Fibroblast of villous mesenchyme (primary cell): ENCODE data around the gene GABRB1. TPM values are rescaled to one million over a fixed set of nuclear protein-coding genes. Genes with fewer than 3 reads are reported as not detected.

ENCODE experiments used
- DNase-seq: peaks from one replicate; pipeline ENCODE4 v3.0.0-alpha.2; 2010; ENCODE audit warnings: low read depth
- H3K4me3 ChIP-seq: 2 replicates; pipeline ENCODE4 v1.5.1; 2011; ENCODE audit warnings: low read depth, mild to moderate bottlenecking, low read length
- total RNA-seq: library from RNA; depleted of rRNA; stranded (reverse); fragments of >200 nt; gene quantifications from 2 replicates; pipeline ENCODE4 v1.2.3, GENCODE V29; 2012
- TF ChIP-seq, protein P1 (sequence below): IDR thresholded peaks from 2 replicates; pipeline ENCODE4 v1.5.1; 2012; ENCODE audit warnings: low read depth, mild to moderate bottlenecking, low read length; ENCODE audit not compliant: insufficient read depth

Gene GABRB1
- total RNA-seq, 1 donor, result not detected

DNA sequence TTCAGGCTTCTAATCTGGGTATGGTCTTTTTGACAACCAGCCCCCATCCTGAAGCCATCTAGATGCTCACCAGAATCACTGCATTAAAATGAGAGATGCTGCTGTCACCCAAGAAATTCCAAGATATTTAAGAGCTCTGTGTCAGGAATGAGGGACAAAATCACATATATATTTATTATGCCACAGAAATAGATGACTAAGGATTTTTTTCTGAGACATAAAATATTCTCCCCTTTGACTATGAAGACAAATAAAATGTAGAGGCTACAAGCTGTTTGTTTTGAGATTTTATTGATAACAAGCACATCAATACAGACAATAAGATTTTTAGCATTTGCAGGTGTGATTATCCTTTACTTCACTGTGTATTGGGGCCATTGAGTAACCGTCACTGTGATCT lies 354.8 kb downstream of the GABRB1 start:
- H3K4me3 ChIP-seq, result no peak overlapping the region
- TF ChIP-seq, protein P1, sequence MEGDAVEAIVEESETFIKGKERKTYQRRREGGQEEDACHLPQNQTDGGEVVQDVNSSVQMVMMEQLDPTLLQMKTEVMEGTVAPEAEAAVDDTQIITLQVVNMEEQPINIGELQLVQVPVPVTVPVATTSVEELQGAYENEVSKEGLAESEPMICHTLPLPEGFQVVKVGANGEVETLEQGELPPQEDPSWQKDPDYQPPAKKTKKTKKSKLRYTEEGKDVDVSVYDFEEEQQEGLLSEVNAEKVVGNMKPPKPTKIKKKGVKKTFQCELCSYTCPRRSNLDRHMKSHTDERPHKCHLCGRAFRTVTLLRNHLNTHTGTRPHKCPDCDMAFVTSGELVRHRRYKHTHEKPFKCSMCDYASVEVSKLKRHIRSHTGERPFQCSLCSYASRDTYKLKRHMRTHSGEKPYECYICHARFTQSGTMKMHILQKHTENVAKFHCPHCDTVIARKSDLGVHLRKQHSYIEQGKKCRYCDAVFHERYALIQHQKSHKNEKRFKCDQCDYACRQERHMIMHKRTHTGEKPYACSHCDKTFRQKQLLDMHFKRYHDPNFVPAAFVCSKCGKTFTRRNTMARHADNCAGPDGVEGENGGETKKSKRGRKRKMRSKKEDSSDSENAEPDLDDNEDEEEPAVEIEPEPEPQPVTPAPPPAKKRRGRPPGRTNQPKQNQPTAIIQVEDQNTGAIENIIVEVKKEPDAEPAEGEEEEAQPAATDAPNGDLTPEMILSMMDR, result no peak
- DNase-seq, result no peak

DNA sequence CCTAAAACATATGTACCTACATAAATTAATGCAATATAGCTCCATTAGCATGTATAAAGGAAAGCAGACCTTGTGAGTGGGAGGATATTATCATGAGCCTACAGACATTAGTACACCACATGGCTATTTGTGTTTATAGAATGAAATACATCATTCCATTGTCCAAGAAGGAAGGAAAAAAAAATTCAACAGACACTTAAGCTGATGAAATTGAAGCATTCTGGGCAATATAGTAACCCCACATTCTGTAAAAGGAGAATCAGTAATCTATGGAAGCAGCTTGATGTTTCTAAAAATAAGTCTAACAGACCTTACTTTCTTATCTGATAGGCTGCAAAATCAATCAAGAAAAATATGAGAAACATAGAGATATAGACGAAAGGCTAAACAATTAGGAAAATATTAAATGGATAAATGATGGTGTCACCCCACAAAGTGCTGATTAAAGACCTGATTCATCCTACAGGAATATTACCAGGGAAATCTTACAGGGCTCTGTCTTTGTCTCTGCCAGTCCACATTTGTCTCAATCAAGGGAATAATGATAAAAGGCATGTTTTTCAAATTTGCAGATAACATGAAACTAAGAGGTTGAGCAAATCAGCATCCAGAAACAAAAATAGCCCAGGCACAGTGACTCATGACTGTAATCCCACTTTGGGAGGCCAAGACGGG lies 355.3 kb downstream of the GABRB1 start:
- DNase-seq, result no peak
- TF ChIP-seq, protein P1, result no peak
- H3K4me3 ChIP-seq, result no peak overlapping the region

DNA sequence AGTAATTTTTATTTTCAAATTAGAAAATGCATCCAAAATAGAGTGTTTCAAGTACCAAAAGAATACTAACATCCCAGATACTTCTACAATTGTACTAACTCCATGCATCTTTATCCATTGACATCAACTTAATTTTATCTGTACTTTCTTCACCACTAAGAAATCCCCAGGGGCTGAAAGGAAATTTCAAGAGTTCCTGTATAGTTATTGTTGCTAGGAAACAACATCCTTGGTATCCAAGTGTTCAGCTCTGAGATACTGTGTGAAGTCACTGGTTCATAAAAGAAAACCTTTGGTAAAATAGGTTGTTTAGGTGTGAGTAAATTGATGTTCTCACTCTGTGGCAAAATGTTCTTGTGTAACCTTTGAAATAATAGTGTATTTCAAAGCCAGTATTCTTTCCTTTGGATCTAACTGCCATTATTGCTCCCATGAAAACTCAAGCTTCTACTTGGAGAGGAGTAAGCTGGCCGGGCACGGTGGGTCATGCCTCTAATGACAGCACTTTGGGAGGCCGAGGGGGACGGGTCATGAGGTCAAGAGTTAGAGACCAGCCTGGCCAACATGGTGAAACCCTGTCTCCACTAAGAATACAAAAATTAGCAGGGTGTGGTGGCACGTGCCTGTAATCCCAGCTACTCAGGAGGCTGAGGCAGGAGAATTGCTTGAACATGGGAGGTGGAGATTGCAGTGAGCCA lies 359.2 kb downstream of the GABRB1 start:
- DNase-seq, result no peak
- TF ChIP-seq, protein P1, result no peak
- H3K4me3 ChIP-seq, result no peak overlapping the region

DNA sequence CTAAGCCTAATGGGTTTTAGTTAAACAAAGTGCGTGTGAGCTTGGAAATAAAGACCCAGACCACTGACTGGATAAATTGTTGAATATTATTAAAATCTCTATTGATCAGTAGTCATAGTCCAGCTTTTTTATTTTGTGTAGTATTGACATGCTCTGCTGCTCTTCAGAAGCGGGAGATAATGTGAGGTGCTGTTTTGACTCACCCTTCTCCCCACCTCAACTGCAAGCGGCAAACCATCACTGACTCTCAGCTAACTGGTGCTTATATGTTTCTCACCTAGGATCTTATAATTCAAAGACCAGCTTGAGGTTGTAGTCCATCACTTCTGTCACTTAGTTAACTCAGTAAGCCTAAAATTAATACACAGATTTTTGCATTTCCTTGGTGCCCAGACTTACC lies 359.9 kb downstream of the GABRB1 start:
- no peak for DNase-seq

DNA sequence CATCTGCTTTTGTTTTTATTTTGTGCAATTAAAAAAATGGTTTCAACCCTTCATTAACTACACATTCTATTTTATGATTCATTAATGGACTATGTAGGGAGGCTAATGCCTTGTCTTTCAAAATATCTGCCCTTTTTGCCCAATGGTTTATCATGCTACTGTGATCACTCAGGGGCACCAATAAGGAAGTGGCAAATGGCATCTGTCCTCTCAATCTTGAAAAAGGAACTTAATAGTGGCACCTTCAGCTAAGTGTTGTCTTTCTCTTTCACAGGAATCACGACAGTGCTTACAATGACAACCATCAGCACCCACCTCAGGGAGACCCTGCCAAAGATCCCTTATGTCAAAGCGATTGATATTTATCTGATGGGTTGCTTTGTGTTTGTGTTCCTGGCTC lies 375.0 kb downstream of the GABRB1 start:
- TF ChIP-seq, protein P1, result no peak
- DNase-seq, result no peak
- H3K4me3 ChIP-seq, result no peak overlapping the region

More for the DNA sequence above, 359.9 kb downstream of the GABRB1 start:
- H3K4me3 ChIP-seq, result no peak overlapping the region
- TF ChIP-seq, protein P1, result no peak

DNA sequence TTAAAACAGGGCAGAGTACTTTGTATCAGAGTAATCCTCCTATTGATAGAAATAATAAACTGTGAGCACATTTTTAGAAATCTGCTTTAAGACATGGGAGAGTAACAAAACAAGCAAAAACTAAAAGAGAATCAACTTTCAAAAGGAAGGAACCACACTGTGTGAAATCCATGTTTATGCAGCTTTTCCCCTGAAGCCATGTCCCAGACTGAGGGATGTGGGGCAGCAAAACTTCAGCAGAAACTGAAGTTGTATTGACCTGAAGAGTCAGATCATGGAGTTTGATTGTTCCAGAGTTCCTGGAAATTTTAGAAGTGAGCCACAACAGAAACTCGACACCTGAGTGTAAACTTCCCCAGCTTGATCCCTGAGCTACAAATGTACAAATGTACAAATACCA lies 378.9 kb downstream of the GABRB1 start:
- TF ChIP-seq, protein P1, result no peak
- no peak overlapping the region for H3K4me3 ChIP-seq
- DNase-seq, result no peak
